Measurements from ENCODE around the gene TNFRSF13B. TPM values are rescaled to one million over a fixed set of nuclear protein-coding genes. Genes with fewer than 3 reads are reported as not detected.

The TNFRSF13B gene
- total and polyA plus RNA-seq, 10 of the 15 experiments (the other 5 are each of a cell fraction or from before 2014, with no cell fraction given): 15.5 to 231 (median 119) TPM

DNA sequence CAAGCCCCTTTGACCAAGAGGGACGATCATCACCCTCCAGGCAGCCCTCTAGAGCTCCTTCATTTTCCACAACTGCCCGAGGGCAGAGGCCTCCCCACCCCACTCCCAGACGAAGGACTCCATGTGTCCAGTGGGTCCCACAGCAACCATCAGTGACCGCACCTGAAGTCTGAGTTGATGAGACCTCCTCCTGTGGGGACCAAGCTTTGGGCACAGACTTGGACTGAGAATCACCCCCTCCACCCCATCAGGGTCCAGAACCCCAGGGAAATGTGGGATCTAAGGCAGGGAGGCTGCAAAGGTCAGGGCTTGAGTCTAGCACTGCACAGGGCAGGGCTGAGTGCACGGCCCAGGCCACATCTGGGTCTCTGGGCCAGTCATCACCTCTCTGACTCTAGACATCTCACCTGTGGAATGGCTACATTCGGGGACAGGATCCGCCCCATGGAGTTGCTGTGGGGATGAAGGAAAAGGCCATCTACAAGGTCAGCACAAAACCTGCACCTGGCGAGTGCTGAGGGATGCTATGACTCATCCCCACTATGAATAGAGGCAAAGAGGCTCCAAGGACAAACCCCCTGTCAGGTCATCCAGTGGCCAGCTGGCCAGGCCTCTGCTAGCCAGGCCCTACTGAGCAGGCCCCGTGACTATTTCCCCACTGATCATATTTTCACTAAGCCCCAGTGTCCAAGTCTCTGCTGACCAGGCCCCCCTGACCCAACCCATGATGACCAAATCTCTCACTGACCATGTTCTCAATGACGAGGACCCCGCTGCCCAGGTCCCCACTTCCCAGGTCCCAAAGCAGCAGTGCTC lies 38.4 kb downstream of the TNFRSF13B start (continued):
- TF ChIP-seq, protein P1, sequence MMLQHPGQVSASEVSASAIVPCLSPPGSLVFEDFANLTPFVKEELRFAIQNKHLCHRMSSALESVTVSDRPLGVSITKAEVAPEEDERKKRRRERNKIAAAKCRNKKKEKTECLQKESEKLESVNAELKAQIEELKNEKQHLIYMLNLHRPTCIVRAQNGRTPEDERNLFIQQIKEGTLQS (IDR thresholded peaks at IDR 0.05; ENCODE audit: borderline replicate concordance, extremely low read depth, low read depth, low read length): no peak
- TF ChIP-seq, protein P2, sequence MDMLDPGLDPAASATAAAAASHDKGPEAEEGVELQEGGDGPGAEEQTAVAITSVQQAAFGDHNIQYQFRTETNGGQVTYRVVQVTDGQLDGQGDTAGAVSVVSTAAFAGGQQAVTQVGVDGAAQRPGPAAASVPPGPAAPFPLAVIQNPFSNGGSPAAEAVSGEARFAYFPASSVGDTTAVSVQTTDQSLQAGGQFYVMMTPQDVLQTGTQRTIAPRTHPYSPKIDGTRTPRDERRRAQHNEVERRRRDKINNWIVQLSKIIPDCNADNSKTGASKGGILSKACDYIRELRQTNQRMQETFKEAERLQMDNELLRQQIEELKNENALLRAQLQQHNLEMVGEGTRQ (IDR thresholded peaks at IDR 0.05; ENCODE audit: borderline replicate concordance, low read depth, low read length): no peak
- no peak for TF ChIP-seq CTCF (IDR thresholded peaks at IDR 0.05 in 2 of 3, conservative IDR thresholded peaks at IDR 0.05 in 1 of 3; ENCODE audit: control insufficient read depth in 2 of 3, extremely low read depth in 1 of 3, insufficient read depth in 1 of 3, low read depth in 3 of 3, low read length in 3 of 3)

DNA sequence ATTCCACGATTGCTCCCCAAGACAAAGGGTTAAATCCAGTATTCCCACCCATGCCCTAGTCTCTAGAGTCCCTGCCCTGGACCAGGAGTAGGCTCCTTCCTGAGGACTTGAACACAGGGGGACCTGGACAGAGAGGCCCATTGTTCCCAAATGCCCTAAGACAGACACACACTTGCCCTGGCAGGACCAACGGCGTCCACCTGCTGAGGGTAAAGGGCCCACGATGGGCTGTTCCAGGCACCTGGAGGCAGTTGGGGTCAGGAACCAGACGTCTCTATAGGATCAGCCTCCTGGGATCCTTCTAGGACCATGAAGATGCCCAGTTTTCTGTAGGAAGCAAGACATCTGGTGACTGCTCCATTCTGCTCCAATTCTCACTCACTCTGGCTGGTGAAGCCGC lies 39.3 kb downstream of the TNFRSF13B start:
- DNase-seq (ENCODE audit: low read depth, low spot score): no peak
- Histone ChIP-seq H3K4me3 (no peak overlapping the region), H3K36me3 (ENCODE audit: control insufficient read depth in 2 of 2, insufficient read depth in 2 of 2, low read length in 1 of 2) (peaks cover 10 to 13% of the 10 kb centered on the region in 2 experiments; a peak in 3 of 4 replicates), H3K9me3 (replicated peaks; ENCODE audit: control insufficient read depth, insufficient read depth, low read length) (no peaks in the 10 kb centered on the region), H3K4me2 (ENCODE audit: control insufficient read depth, insufficient read depth) (no peak overlapping the region), H4K20me1 (ENCODE audit: control insufficient read depth, insufficient read depth) (no peaks in the 10 kb centered on the region), H3K27me3 (replicated peaks in 1 of 2; ENCODE audit: control insufficient read depth in 2 of 2, insufficient read depth in 2 of 2, low read length in 1 of 2) (no peaks in the 10 kb centered on the region), H3K9ac (ENCODE audit: control insufficient read depth, insufficient read depth, low read length) (no peak overlapping the region), H3K4me1 (ENCODE audit: control insufficient read depth, insufficient read depth, low read length) (no peaks in the 10 kb centered on the region), H3K27ac (ENCODE audit: control insufficient read depth, insufficient read depth) (no peak overlapping the region), H2AFZ (ENCODE audit: control insufficient read depth, low read depth, low read length) (no peak overlapping the region), H3K79me2 (ENCODE audit: control insufficient read depth, insufficient read depth, low read length) (no peaks in the 10 kb centered on the region)
- POLR2A ChIA-PET: no interaction called here
- RAD21 ChIA-PET (ENCODE audit: unreplicated experiment): no interaction called here
- ATAC-seq: no peak
- SMC1A ChIA-PET (ENCODE audit: uncharacterized antibody, unreplicated experiment): no interaction called here
- in situ Hi-C loops (cut with MboI) (no loop called here), intact Hi-C loops (cut with micrococcal nuclease; ENCODE audit: unreplicated experiment) (no loop called here)
- no peak for FAIRE-seq
- TF ChIP-seq TCF7 (IDR thresholded peaks at IDR 0.05; ENCODE audit: borderline replicate concordance) (no peak), ZBED1 (IDR thresholded peaks at IDR 0.05; ENCODE audit: borderline replicate concordance) (no peak), YBX1 (IDR thresholded peaks at IDR 0.05) (no peak)
- 69% methylated on average over 6 of the region's 6 CpGs for WGBS (ENCODE audit: insufficient coverage, insufficient replicate concordance, low lambda C conversion rate, missing lambda C conversion rate)
- BruUV-seq (replicated peaks): no TSS peak
- CTCF ChIA-PET: no interaction called here
